ENCODE results near the gene POU4F3. TPM values are rescaled to one million over a fixed set of nuclear protein-coding genes. Genes with fewer than 3 reads are reported as not detected.
"Not testable (repeated sequence)": the region's sequence is repeated elsewhere in the genome, so short reads cannot be mapped to it uniquely, and the experiment has no call there.

The POU4F3 gene
- not detected for total RNA-seq

DNA sequence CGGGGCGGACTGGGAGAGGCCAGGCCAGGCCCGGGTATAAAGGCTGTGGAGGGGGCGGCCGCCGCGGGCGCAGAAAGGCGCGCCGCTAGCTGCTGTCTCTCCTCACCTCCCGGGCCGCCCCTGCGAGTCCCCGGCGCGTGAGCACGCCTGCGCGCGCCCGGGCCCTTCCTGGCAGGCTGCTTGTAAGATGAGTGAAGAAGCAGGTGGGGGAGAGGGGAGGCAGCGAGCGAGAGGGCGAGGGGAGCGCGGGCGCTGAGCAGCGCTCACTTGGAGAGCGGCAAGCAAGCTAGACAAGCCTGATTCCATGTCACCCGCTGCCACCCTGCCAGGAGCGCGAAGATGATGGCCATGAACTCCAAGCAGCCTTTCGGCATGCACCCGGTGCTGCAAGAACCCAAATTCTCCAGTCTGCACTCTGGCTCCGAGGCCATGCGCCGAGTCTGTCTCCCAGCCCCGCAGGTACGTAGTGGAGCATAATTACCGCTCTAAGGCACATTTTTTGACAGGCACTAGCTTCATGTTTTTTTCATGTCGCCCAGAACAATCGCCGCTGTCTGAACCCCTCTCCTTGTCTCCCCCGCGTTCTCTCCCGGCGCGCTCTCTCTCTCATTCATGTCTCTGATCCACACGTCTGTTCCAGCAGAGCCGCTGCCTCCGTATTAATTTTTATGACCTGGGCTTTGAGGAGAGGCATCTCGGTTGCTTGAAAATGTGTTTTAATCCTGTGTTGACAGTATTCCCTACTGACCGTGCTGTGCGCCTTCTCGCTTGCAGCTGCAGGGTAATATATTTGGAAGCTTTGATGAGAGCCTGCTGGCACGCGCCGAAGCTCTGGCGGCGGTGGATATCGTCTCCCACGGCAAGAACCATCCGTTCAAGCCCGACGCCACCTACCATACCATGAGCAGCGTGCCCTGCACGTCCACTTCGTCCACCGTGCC is at the start of gene POU4F3:
POU4F3 (plus strand) TSS at position 66 of the 941 bp plus-strand sequence; CDS start at position 340, 274 bp downstream.
- no peak for ATAC-seq
- H3K9me3 ChIP-seq = no peaks in the 10 kb centered on the region
- intact Hi-C loops (cut with DNase I; ENCODE audit: low total_unique reads) = no loop called here
- H3K27me3 ChIP-seq = peaks cover 90 to 91% (median 90%) of the 10 kb centered on the region in 3 donors
- no peak for TF ChIP-seq POLR2A (IDR thresholded peaks at IDR 0.05)
- TF ChIP-seq, protein P1, sequence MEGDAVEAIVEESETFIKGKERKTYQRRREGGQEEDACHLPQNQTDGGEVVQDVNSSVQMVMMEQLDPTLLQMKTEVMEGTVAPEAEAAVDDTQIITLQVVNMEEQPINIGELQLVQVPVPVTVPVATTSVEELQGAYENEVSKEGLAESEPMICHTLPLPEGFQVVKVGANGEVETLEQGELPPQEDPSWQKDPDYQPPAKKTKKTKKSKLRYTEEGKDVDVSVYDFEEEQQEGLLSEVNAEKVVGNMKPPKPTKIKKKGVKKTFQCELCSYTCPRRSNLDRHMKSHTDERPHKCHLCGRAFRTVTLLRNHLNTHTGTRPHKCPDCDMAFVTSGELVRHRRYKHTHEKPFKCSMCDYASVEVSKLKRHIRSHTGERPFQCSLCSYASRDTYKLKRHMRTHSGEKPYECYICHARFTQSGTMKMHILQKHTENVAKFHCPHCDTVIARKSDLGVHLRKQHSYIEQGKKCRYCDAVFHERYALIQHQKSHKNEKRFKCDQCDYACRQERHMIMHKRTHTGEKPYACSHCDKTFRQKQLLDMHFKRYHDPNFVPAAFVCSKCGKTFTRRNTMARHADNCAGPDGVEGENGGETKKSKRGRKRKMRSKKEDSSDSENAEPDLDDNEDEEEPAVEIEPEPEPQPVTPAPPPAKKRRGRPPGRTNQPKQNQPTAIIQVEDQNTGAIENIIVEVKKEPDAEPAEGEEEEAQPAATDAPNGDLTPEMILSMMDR (IDR thresholded peaks at IDR 0.05 in 4 of 5, conservative IDR thresholded peaks at IDR 0.05 in 1 of 5) = no peak
- H3K27ac ChIP-seq = no peak within 1 kb of the TSS
- H3K36me3 ChIP-seq = no peaks in the 10 kb centered on the region
- no peak for DNase-seq
- no peak within 1 kb of the TSS for H3K4me3 ChIP-seq
- in situ Hi-C loops (cut with MboI; ENCODE audit: low sequenced_read_pairs in 4 of 4) = no loop called here
- H3K4me1 ChIP-seq = no peaks in the 10 kb centered on the region

GRCh38 chr5:146290318-146290717 is 48.3 kb upstream of the POU4F3 start:
- Histone ChIP-seq H3K36me3 (peaks cover 0 to 14% of the 10 kb centered on the region in 2 donors), H3K9me3 (no peaks in the 10 kb centered on the region), H3K4me1 (no peaks in the 10 kb centered on the region), H3K4me3 (no peak overlapping the region), H3K27ac (peak overlapping the region in 1 of 4 donors; percentile 12), H3K27me3 (no peaks in the 10 kb centered on the region)
- intact Hi-C loops (cut with DNase I; ENCODE audit: low total_unique reads) (no loop called here), in situ Hi-C loops (cut with MboI; ENCODE audit: low sequenced_read_pairs in 4 of 4) (loop anchor here in 1 of 4 donors (5.0 kb wide), 1 partner anchor 137 kb away; no protein-coding TSS in a partner anchor)
- ATAC-seq (peak; percentile 85 to 97), DNase-seq (no peak)
- no peak for TF ChIP-seq POLR2A (IDR thresholded peaks at IDR 0.05)
- TF ChIP-seq, protein P1 (IDR thresholded peaks at IDR 0.05 in 4 of 5, conservative IDR thresholded peaks at IDR 0.05 in 1 of 5) = no peak

GRCh38 chr5:146291421-146292074 is 47.1 kb upstream of the POU4F3 start:
- DNase-seq (no peak), ATAC-seq (peak; percentile 61 to 70)
- no peak for TF ChIP-seq POLR2A (IDR thresholded peaks at IDR 0.05)
- TF ChIP-seq, protein P1 (IDR thresholded peaks at IDR 0.05 in 4 of 5, conservative IDR thresholded peaks at IDR 0.05 in 1 of 5) = peak; percentile 19 to 64 (median 44)
- no peaks in the 10 kb centered on the region for H3K27me3 ChIP-seq
- H3K4me1 ChIP-seq = no peaks in the 10 kb centered on the region
- intact Hi-C loops (cut with DNase I; ENCODE audit: low total_unique reads) (loop anchor here (1.0 kb wide), 1 partner anchor 136 kb away; no protein-coding TSS in a partner anchor), in situ Hi-C loops (cut with MboI; ENCODE audit: low sequenced_read_pairs in 4 of 4) (loop anchor here in 1 of 4 donors (5.0 kb wide), 1 partner anchor 136 kb away; no protein-coding TSS in a partner anchor)
- no peak overlapping the region for H3K27ac ChIP-seq
- no peak overlapping the region for H3K4me3 ChIP-seq
- H3K9me3 ChIP-seq = no peaks in the 10 kb centered on the region
- H3K36me3 ChIP-seq = peaks cover 0 to 4% of the 10 kb centered on the region in 2 donors

DNA sequence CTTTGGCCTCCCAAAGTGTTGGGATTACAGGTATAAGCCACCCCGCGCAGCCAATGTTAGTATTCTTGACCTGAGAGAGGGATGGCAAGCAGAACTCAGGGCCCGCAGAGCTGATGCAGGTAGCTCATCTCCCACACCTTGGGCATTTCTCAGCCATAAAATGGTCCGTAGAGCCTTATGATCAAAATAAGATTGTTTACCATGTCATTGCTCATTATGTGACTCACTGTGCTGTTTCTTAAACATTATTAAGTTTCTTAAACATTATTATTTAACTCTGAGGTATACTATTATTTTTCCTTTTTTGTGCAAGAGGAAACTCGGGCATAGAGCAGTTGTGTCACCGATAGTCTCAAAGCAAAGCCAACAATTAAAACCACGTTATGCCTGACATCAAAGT is 42.4 kb upstream of the POU4F3 start:
- Histone ChIP-seq H3K4me1 (no peaks in the 10 kb centered on the region), H3K4me3 (no peak overlapping the region), H3K27ac (no peak overlapping the region), H3K27me3 (no peaks in the 10 kb centered on the region), H3K9me3 (no peaks in the 10 kb centered on the region), H3K36me3 (no peaks in the 10 kb centered on the region)
- TF ChIP-seq, protein P1 (IDR thresholded peaks at IDR 0.05 in 4 of 5, conservative IDR thresholded peaks at IDR 0.05 in 1 of 5) = no peak
- TF ChIP-seq POLR2A (IDR thresholded peaks at IDR 0.05) = no peak
- in situ Hi-C loops (cut with MboI; ENCODE audit: low sequenced_read_pairs in 4 of 4) (no loop called here), intact Hi-C loops (cut with DNase I; ENCODE audit: low total_unique reads) (no loop called here)
- ATAC-seq = no peak
- DNase-seq = no peak

- intact Hi-C loops (cut with DNase I; ENCODE audit: low total_unique reads); in situ Hi-C loops (cut with MboI; ENCODE audit: low sequenced_read_pairs in 4 of 4); ATAC-seq: not testable (repeated sequence)
Observed at GRCh38 chr5:146298920-146299319, 39.7 kb upstream of the POU4F3 start.

More at GRCh38 chr5:146298920-146299319, 39.7 kb upstream of the POU4F3 start:
- H3K4me3 ChIP-seq, DNase-seq, H3K27me3 ChIP-seq, H3K27ac ChIP-seq, H3K9me3 ChIP-seq, H3K4me1 ChIP-seq, H3K36me3 ChIP-seq: not testable (repeated sequence)

All from gastrocnemius medialis (tissue), 4 donors.